ENCODE measurements around the gene TLDC2. TPM values are rescaled to one million over a fixed set of nuclear protein-coding genes. Genes with fewer than 3 reads are reported as not detected.

TLDC2 gene
- total and polyA plus RNA-seq, 2 donors from 2014 or later (not counting 2 experiments from before 2014, with no cell fraction given) = 0.09 TPM; not detected in 1

Other genes with a start within 250 kb of the TLDC2 start
- gene SLA2, start 229.9 kb upstream of the TLDC2 start, total RNA-seq = not detected in 2 replicates
- gene SLA2, start 229.9 kb upstream of the TLDC2 start, polyA plus RNA-seq = 0.03 TPM in 1 of 2 replicates, not detected in the other
- 27.6 and 30.4 TPM in 2 replicates for gene NDRG3, start 130.0 kb upstream of the TLDC2 start, total RNA-seq
- 22.3 and 22.4 TPM in 2 replicates for gene NDRG3, start 130.0 kb upstream of the TLDC2 start, polyA plus RNA-seq
- gene DSN1, start 102.4 kb upstream of the TLDC2 start, total RNA-seq = 21.3 and 22.6 TPM in 2 replicates
- 14.4 and 17.0 TPM in 2 replicates for gene DSN1, start 102.4 kb upstream of the TLDC2 start, polyA plus RNA-seq
- gene SAMHD1, start 75.6 kb downstream of the TLDC2 start, total RNA-seq = 66.2 and 71.5 TPM in 2 replicates
- gene SAMHD1, start 75.6 kb downstream of the TLDC2 start, polyA plus RNA-seq = 39.0 and 40.9 TPM in 2 replicates
- gene RBL1, start 219.9 kb downstream of the TLDC2 start, total RNA-seq = 14.5 and 15.1 TPM in 2 replicates
- gene RBL1, start 219.9 kb downstream of the TLDC2 start, polyA plus RNA-seq = 3.1 and 3.9 TPM in 2 replicates